ENCODE results near the gene HK2. TPM values are rescaled to one million over a fixed set of nuclear protein-coding genes. Genes with fewer than 3 reads are reported as not detected.
"Not testable (repeated sequence)": the region's sequence is repeated elsewhere in the genome, so short reads cannot be mapped to it uniquely, and the experiment has no call there.

HK2 gene
- total RNA-seq, 2 donors from 2014 or later, result 17.2 to 18.4 TPM

- intact Hi-C loops (cut with DNase I); ATAC-seq; DNase-seq: not testable (repeated sequence)
These were observed 19.4 kb downstream of the HK2 start for GRCh38 chr2:74853360-74853759.

- DNase-seq, result no peak
- ATAC-seq, result no peak
- intact Hi-C loops (cut with DNase I), result no loop called here
These were observed 20.5 kb downstream of the HK2 start for GRCh38 chr2:74854401-74854800.

GRCh38 chr2:74855114-74855707 is 21.3 kb downstream of the HK2 start:
- ATAC-seq; intact Hi-C loops (cut with DNase I); DNase-seq: not testable (repeated sequence)

- DNase-seq, result no peak
- ATAC-seq, result peak; percentile 12 to 33
- intact Hi-C loops (cut with DNase I), result no loop called here
These were observed 22.2 kb downstream of the HK2 start for GRCh38 chr2:74856004-74856578.

GRCh38 chr2:74856599-74856998 is 22.7 kb downstream of the HK2 start:
- no peak for DNase-seq
- ATAC-seq, result no peak
- intact Hi-C loops (cut with DNase I), result no loop called here

- DNase-seq, result no peak
- no peak for ATAC-seq
- intact Hi-C loops (cut with DNase I), result no loop called here
These were observed 23.3 kb downstream of the HK2 start for GRCh38 chr2:74857215-74857614.

GRCh38 chr2:74857725-74858124 is 23.8 kb downstream of the HK2 start:
- intact Hi-C loops (cut with DNase I), result no loop called here
- ATAC-seq (no peak), DNase-seq (no peak)

- intact Hi-C loops (cut with DNase I), result no loop called here
- DNase-seq (no peak), ATAC-seq (no peak)
These were observed 24.4 kb downstream of the HK2 start for GRCh38 chr2:74858281-74858680.

- ATAC-seq, result no peak
- no peak for DNase-seq
- intact Hi-C loops (cut with DNase I), result no loop called here
These were observed 26.2 kb downstream of the HK2 start for GRCh38 chr2:74860079-74860478.

- no peak for ATAC-seq
- DNase-seq, result no peak
These were observed 26.6 kb downstream of the HK2 start for GRCh38 chr2:74860521-74860920.

GRCh38 chr2:74861531-74861930 is 27.6 kb downstream of the HK2 start:
- ATAC-seq, result no peak
- intact Hi-C loops (cut with DNase I), result no loop called here
- DNase-seq, result no peak

More at GRCh38 chr2:74860521-74860920, 26.6 kb downstream of the HK2 start:
- intact Hi-C loops (cut with DNase I), result no loop called here

- ATAC-seq (no peak), DNase-seq (no peak)
- intact Hi-C loops (cut with DNase I), result no loop called here
These were observed 28.4 kb downstream of the HK2 start for GRCh38 chr2:74862020-74862964.

- intact Hi-C loops (cut with DNase I), result no loop called here
- no peak for DNase-seq
- no peak for ATAC-seq
These were observed 29.9 kb downstream of the HK2 start for GRCh38 chr2:74863802-74864248.

- intact Hi-C loops (cut with DNase I), result no loop called here
- ATAC-seq, result peak in 1 of 2 donors; percentile 52
- DNase-seq, result no peak
These were observed 31.1 kb downstream of the HK2 start for GRCh38 chr2:74864728-74865722.

GRCh38 chr2:74865770-74866674 is 32.1 kb downstream of the HK2 start:
- no peak for ATAC-seq
- intact Hi-C loops (cut with DNase I), result no loop called here
- no peak for DNase-seq

GRCh38 chr2:74867841-74868658 is 34.1 kb downstream of the HK2 start:
- intact Hi-C loops (cut with DNase I), result no loop called here
- ATAC-seq, result peak; percentile 53 to 64
- DNase-seq, result no peak

- intact Hi-C loops (cut with DNase I), result no loop called here
These were observed 35.6 kb downstream of the HK2 start for GRCh38 chr2:74869517-74869916.

More at GRCh38 chr2:74869517-74869916, 35.6 kb downstream of the HK2 start:
- DNase-seq (no peak), ATAC-seq (no peak)

All from left cardiac atrium (tissue), 4 donors.